NB4 (cell line): Measurements from ENCODE around the gene ETV6.

Experiments used
- MYC ChIP-seq: IDR thresholded peaks from 2 replicates; pipeline ENCODE4 v1.6.1; 2011; ENCODE audit warnings: low read depth, low read length
- POLR2A ChIP-seq: IDR thresholded peaks from 2 replicates; pipeline ENCODE4 v1.6.1; 2011; ENCODE audit warnings: mild to moderate bottlenecking; ENCODE audit not compliant: insufficient read length; ENCODE audit errors: extremely low read depth
- TF ChIP-seq, protein P1 (sequence below): IDR thresholded peaks from one replicate; pipeline ENCODE4 v1.5.1; 2012; ENCODE audit warnings: low read depth, low read length

- TF ChIP-seq, protein P1, sequence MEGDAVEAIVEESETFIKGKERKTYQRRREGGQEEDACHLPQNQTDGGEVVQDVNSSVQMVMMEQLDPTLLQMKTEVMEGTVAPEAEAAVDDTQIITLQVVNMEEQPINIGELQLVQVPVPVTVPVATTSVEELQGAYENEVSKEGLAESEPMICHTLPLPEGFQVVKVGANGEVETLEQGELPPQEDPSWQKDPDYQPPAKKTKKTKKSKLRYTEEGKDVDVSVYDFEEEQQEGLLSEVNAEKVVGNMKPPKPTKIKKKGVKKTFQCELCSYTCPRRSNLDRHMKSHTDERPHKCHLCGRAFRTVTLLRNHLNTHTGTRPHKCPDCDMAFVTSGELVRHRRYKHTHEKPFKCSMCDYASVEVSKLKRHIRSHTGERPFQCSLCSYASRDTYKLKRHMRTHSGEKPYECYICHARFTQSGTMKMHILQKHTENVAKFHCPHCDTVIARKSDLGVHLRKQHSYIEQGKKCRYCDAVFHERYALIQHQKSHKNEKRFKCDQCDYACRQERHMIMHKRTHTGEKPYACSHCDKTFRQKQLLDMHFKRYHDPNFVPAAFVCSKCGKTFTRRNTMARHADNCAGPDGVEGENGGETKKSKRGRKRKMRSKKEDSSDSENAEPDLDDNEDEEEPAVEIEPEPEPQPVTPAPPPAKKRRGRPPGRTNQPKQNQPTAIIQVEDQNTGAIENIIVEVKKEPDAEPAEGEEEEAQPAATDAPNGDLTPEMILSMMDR: no peak
- TF ChIP-seq POLR2A (no peak), MYC (no peak)
These were observed 133.5 kb downstream of the ETV6 start for GRCh38 chr12:11782914-11783420.
